Medulla oblongata (tissue), 1 donor: Measurements from ENCODE around the gene PRSS57.
"Not testable (repeated sequence)": the region's sequence is repeated elsewhere in the genome, so short reads cannot be mapped to it uniquely, and the experiment has no call there.

ENCODE experiments used
- DNase-seq: peaks from one replicate; pipeline ENCODE4 v3.0.0-alpha.2; 2015; ENCODE audit errors: extremely low spot score

The PRSS57 gene

DNA sequence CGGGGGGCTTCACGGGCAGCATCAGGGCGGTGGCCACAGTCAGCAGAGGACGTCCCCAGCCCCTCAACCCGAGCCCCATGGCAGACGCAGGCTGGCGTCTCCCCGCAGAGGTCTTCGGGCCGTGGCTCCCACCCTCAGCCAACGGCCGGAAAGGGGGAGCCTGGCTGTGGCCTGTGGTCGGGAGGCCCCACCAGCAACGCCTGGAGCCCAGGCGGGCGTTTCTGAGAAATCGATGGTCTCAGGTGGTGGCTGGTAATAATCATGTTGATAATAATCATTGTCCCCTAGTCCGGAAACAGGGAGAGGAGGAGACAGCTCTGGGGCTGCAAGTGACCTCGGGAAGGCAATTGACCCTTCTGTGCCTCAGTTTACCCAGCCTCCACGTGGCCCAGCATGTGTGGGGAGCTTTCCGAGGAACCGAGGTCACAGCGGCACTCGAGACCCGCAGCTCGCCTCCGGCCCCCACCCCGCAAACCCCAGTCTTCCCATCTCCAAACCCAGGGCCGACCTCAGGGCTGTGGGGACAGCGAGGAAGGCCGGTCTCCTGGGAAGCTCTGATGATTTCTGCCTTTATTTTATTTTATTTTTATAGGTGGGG is at the start of gene PRSS57:
Gene PRSS57 (minus strand): TSS at position 101 of the 598 bp plus-strand sequence. CDS start 22 bp downstream, at position 79.
- DNase-seq, result no peak

DNA sequence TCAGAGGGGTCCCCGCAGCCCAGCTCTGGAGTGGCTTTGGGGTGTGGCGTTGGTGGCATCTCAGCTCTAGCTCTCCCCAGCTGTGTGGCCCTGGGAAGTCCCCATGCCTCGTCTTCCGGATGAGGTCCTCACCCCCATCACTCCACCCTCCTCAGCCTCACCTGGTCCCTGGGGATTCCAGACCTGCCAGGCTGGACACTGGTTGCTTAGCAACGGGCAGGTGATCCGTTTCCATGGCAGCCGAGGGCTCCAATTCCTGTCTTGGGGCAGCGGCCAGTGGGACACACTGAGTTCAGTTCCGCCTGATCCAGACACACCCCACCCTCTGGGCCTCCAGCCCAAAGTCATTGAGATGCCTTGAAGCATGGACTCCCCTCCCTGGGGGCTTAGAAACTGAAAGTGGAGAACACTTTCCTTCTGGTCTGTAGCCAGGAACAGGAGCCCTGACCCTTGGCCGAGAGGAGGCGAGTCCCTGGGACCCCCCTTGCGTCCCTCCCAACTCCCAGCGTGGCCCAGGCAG is 48.0 kb upstream of the PRSS57 start:
- DNase-seq, result peak; percentile 27

DNA sequence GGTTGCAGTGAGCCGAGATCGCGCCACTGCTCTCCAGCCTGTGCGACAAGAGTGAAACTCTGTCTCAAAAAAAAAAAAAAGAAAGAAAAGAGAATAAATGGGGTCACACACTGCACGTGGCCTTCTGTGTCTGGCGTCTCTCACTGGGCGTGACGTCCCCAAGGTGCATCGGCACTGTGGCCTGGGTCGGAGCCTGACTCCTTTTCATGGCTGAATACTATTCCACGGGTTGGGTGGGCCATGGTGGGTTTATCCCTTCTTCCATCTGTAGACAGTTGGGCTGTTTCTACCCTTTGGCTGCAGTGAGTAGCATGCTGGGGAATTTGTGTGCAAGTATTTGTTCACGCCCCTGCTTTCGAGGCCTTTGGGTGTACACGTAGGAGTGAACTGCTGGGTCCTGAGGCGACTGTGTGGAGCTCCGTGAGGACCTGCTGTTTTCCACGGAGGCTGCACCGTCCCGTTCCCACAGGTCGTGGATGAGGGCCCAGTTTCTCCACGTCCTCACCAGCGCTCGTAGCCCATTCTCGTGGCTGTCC is 47.4 kb upstream of the PRSS57 start:
- DNase-seq, result no peak

DNA sequence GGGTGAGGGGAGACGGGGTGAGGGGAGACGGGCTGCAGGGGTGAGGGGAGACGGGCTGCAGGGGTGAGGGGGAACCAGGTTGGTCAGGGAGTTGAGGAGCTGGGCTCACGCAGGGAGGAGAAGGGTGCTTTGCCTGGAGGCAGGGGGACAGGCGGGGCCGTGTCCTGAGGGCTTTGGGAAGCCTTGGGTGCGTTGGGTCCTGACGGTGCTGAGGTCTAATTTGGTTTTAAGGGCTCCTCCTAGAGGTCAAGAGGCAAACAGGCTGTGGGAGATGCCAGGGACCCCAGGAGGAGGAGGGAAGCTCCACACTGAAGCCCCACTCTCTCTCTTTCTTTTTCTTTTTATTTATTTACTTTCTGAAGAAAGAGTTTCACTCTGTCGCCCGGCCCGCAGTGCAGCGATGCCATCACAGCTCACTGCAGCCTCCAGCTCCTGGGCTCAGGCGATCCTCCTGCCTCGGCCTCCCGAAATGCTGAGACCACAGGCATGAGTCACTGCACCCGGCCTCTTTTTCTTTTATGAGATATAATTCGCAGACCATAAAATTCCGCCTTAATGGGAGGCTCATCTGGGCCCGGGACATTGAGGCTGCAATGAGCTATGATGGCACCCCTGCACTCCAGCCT is 46.4 kb upstream of the PRSS57 start:
- DNase-seq, result no peak

DNA sequence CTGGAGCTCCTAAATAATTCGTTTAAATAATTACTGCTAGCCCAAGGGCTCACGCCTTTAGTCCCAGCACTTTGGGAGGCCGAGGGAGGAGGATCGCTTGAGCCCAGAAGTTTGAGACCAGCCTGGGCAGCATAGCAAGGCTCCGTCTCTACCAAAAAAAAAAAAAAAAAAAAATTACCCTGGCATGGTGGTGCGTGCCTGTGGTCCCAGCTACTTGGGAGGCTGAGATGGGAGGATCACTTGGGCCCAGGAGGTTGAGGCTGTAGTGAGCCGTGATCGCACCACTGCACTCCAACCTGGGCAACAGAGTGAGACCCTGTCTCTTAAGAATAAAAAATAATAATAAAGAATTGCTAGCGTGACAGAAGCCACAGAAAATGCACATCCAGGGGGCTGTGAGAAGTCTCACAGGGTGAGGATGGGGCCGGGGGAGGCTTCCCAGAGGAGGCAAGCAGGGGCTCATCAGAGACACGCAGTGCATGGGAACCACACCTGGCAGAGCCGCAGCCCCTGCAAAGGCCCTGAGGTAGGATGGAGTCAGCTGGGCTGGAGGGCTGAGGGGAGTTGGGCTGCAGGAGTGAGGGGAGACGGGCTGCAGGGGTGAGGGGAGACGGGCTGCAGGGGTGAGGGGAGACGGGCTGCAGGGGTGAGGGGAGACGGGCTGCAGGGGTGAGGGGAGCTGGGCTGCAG is 45.7 kb upstream of the PRSS57 start:
- DNase-seq, result not testable (repeated sequence)

DNA sequence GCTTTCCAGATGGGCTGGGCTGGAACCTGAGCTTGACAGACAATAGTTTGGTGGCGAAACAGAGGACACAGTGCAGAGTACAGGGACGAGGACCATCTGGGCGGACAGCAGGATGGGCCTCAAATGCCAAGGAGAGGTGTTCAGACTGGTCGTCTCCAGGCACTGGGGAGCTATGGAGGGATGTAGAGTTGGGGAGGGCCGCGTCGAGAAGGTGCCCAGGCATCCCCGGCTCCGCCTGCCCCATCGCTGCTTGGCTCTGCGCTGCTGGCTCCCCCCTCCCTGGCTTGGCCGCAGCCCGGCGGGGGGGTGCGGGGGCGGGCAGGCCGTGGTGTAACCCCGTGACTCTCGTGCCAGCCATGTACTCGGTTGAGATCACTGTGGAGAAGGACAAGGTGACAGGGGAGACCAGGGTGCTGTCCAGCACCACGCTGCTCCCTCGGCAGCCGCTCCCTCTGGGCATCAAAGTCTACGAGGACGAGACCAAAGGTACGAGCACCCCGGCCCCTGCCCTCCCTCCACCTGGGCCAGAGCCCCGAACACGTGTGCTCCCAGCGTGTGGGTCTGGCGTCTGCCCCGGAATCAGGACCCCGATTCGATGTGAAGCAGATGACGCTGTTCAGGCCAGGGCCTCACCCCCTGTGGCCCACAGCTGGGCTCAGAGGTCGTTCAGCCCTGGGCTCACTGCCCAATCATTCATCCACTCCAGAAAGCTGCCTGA is 44.9 kb upstream of the PRSS57 start:
- DNase-seq, result no peak

DNA sequence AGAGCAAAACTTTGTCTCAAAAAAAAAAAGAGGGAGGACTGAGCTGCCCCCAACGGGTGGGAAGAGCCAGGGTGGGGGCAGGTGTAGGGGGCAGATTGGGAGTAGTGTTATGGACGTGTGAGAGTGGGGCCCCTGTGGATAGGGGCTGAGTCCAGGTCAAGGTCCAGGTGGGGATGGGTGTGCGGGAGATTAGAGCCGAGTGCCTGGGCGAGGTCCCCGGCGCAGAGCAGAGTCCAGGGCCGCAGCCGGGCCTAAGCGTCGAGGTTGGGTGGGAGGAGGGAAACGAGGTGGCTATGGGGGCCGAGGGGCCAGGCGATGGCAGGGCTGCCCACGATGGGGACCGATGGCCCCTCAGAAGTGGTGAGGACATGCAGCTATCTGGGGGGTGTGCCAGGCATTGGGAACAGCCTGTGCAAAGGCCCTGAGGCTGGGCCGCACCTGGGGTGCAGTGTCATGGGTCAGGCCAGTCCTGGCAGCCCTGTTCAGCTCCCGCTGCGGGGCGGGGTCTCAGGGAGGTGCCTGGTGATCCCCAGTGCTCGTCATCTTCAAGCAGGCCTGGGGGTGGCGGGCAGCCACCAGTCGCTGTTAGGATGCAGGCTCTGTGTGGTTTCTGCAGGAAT is 43.4 kb upstream of the PRSS57 start:
- no peak for DNase-seq

DNA sequence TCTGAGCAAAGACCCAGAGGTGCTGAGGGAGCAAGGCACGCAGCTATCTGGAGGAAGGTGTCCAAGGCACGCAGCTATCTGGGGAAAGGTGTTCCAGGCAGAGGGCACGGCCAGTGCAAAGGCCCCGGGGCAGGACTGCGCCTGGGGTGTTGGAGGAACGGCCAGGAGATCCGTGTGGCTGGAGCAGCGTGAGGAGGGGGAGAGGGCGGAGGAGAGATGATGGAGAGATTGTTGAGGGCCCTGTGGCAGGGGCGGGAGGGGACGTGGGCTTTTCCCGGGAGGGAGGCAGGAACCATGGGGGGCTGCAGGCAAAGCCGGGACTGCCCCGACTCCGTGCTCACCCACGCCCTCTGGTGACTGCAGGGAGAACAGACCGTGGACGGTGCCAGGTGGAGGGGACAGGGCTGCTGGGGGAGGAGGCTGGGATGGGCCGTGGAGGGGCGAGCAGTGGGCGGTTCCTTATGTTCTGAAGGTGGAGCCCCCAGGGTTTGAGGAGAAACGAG is 42.4 kb upstream of the PRSS57 start:
- no peak for DNase-seq

DNA sequence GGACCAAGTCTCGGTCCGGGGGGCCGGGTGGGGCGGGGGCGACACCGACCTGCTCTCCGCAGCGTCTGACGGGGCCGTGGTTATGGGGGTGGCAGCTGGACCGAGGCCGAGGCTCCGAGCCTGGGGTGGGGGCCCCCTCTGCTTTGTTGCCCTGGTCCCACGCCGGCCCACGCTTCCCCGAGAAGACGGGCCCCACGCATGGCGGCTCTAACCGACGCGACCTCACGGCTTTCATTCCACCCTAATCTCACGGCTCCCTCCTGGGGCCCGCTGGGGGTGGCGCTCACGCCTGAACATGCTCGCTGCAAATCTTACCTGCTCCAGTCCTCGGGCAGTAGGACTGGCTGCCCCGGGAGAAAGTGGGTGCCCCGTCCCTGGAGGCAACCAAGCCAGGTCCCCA is 40.9 kb upstream of the PRSS57 start:
- DNase-seq, result no peak

DNA sequence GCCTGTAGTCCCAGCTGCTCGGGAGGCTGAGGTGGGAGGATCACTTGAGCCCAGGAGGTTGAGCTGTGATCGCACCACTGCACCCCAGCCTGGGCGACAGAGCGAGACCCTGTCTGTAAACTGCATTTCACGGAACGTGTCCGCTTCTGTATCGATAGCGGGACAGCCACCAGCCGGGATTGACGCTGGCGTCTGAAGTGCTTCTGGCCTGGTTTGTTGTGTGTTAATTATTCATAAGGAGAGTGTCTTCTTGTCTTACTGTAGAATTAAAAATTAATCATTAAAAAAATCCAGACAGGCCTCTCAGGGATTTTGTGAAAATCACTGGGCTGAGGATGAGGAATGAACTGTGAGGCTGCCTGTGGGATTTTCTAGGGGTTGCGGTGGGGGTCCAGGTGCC is 39.5 kb upstream of the PRSS57 start:
- no peak for DNase-seq

DNA sequence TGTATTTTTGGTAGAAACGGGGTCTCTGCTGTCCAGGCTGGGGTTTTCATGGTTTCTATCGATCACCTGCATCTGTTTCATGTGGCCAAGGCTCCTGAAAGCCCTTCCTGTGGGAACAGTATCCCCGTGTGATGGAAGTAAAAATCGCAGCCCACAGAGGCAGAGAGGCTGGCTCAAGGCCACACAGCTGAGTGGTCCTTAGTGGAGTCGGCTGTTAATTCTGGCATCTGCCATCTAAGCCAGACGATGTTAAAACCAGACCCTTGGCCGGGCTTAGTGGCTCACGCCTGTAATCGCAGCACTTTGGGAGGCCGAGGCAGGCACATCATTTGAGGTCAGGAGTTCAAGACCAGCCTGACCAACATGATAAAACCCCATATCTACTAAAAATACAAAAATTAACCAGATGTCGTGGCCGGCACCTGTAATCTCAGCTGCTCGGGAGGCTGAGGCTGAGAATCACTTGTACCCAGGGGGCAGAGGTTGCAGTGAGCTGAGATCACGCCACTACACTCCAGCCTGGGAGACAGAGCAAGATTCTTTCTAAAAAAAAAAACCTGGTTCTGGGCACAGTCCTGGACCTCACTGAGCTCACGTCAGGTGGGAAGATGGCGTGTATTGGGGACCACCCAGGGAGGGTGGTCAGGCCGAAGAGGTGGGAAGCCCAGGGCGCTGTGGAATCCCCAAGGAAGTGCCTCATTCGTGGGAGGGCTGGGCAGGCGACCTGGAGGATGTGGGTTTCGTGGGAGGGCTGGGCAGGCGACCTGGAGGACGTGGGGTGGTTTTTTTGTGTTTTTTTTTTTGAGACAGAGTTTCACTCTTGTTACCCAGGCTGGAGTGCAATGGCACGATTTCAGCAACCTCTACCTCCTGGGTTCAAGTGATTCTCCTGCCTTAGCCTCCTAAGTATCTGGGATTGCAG is 37.2 kb upstream of the PRSS57 start:
- DNase-seq, result no peak

DNA sequence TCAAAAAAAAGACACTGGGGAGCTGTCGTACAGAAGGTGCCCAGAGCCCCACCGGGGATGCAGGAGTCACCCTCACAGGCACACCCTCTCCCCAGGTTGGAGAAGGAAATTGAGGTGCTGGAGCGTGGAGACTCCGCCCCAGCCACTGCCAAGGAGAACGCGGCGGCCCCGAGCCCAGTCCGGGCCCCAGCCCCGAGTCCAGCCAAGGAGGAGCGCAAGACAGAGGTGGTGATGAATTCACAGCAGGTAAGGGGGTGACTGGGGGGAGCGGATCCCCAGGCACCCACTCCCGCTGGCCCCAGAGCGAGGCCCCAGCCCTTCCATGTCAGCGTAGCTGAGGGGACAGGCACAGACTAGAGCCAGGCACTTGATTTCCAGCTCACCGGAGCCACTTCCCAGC is 35.7 kb upstream of the PRSS57 start:
- no peak for DNase-seq

DNA sequence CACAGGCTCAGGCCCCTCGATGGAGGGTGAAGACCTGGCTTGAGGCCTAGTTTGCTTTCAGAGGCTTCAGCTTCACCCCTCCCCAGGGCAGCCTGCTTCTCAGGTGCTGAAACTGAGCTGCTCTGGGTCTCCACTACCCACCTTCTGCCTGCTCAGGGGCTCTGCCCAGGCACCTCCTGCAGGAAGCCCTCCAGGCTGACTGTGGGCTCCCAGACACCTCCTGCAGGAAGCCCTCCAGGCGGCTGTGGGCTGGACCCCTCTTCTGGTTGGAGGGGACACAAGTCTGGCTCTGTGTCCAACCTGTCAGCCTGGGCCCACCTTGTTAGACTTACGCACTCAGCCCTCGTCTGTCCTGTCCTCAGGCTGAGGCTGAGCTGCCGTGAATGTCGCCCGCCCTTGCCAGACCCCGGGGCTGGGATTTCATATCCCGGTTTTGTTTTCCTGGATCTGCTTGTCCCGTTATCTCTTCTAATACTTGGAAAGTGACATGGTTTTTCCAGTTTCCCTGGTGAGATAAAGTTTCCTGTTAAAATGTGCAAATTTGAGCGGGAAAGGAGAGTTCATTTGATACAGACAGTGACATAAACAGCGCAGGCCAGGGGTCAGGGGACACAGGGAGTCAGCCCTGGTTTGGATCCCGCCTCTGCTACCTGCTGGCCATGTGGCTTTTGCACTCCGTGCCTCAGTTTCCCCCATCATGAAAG is 34.9 kb upstream of the PRSS57 start:
- no peak for DNase-seq

DNA sequence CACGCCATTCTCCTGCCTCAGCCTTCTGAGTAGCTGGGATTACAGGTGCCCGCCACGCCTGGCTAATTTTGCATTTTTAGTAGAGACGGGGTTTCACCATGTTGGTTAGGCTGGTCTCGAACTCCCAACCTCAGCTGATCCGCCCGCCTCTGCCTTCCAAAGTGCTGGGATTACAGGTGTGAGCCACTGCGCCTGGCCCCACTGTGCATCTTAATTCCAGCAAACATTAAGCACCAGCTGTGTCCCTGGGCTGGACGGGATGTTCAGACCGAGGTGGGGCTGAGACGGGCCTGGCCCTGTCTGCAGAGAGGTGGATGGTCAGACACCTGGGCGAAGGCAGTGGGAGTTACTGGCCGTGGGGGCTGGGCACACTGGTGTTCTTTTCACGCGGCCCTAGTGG is 34.3 kb upstream of the PRSS57 start:
- DNase-seq, result not testable (repeated sequence)

DNA sequence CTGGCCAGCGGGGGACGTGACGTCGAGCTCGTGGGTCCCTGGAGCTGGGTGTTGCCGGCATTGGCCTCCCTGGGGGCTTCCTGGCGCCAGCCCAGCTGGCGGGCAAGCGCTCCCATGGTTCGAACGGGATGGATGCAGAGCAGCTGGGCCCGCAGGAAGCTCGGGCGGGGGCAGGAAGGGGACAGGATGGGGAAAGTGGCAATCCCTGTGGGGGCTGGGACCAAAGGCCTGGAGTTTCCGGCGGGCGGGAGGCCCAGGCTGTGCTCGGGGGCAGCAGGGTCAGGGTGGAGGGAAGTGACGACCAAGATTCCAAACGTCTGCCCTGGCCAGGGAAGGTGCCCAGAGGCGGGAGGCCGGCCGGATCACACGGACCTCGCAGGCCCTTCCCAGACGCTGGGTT is 32.8 kb upstream of the PRSS57 start:
- DNase-seq, result no peak

DNA sequence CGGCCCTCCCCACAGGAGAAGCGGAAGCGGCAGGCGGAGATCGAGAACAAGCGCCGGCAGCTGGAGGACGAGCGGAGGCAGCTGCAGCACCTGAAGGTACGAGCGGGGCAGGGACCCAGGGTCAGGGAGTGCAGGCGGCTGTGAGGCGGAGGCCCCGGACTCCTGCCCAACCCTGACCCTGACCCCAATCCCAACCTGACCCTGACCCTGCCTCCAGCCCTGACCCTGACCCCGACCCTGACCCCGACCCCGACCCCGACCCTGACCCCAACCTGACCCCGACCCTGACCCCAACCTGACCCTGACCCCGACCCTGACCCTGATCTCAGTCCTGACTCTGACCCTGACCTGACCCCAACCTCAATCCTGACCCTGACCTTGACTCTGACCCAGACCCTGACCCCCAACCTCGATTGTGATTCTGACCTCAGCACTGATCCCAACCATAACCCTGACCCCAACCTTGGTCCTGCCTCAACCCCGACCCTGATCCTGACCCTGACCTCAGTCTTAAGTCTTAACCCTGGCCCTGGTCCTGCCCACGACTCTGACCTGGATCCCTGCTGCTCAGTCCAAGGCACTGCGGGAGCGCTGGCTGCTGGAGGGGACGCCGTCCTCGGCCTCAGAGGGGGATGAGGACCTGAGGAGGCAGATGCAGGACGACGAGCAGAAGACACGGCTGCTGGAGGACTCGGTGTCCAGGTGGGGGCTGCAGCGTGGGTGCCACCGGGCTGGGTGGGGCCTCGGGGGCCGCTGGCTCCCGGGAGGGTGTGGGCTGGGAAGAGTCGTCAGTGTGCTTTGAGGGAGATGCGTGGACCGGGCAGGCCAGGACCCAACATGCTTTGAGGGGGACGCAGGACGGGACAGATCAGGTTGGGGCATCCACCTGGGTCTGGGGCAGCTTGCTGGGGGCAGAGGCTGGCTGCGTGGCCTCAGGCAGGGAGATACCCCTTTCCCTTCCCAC is 32.0 kb upstream of the PRSS57 start:
- DNase-seq, result no peak

DNA sequence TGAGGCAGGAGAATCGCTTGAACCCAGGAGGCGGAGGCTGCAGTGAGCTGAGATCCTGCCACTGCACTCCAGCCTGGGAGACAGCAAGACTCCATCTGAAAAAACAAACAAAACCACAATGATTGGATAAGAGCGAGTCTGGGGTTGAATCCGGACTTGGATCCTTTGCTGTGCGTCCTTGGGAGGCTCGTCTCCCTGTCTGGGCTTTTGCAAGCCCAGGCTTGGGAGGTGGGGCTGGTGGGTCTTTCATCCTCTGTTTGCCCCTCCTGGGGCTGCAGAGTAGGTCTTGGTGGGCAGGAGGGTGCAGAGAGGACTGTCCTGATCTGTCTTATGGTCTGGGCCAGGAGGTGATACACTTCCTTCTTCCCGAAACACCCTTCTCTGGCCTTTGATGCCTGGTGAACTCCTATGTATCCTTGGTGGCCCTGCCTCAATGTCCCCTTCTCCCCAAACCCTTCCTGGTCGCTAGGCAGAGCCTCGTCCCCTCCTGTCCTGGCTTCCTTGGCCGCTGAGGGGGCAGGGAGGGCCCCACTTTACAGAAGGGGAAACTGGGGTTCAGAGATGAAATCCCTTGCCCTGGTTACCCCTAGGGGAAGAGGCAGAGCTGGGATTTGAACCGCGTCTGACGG is 30.3 kb upstream of the PRSS57 start:
- DNase-seq, result no peak

DNA sequence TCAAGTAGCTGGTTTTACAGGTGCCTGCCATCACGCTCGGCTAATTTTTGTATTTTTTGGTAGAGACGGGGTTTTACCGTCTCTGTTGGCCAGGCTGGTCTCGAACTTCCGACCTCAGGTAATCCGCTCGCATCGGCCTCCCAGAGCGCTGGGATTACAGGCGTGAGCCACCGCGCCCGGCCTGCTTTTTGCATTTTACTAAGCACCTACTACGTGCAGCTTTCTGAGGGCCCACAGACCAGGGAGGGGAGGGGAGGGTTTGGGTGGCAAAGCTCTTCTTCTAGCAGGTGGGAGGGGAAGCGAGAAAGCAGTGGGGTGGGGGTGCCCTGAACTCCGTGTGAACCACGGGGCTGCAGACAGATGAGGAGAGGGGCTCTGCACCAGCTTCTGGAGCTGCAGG is 28.5 kb upstream of the PRSS57 start:
- no peak for DNase-seq
